Smooth muscle cell of the brain vasculature (primary cell): ENCODE results near the gene MAP1LC3A.

ENCODE experiments used
- DNase-seq: peaks from one replicate; pipeline ENCODE4 v3.0.0-alpha.2; 2012; ENCODE audit warnings: low read depth, low spot score

The MAP1LC3A gene

GRCh38 chr20:34549291-34549928 is 9.1 kb upstream of the MAP1LC3A start:
- no peak for DNase-seq

- no peak for DNase-seq
Observed at GRCh38 chr20:34549929-34550305, 8.6 kb upstream of the MAP1LC3A start.

- no peak for DNase-seq
Observed at GRCh38 chr20:34552569-34552968, 5.9 kb upstream of the MAP1LC3A start.

GRCh38 chr20:34553366-34553867 is 5.1 kb upstream of the MAP1LC3A start:
- DNase-seq, result no peak

- DNase-seq, result no peak
Observed at GRCh38 chr20:34557936-34558319, 590 bp upstream of the MAP1LC3A start.

GRCh38 chr20:34559311-34560140 is 1.0 kb downstream of the MAP1LC3A start:
- no peak for DNase-seq

- DNase-seq, result no peak
Observed at GRCh38 chr20:34560141-34560523, 1.6 kb downstream of the MAP1LC3A start.

GRCh38 chr20:34560614-34561013 is 2.1 kb downstream of the MAP1LC3A start:
- no peak for DNase-seq

GRCh38 chr20:34561661-34562060 is 3.1 kb downstream of the MAP1LC3A start:
- no peak for DNase-seq

- no peak for DNase-seq
Observed at GRCh38 chr20:34562641-34563040, 4.1 kb downstream of the MAP1LC3A start.

GRCh38 chr20:34564833-34565232 is 6.3 kb downstream of the MAP1LC3A start:
- no peak for DNase-seq

- no peak for DNase-seq
Observed at GRCh38 chr20:34566978-34567891, 8.7 kb downstream of the MAP1LC3A start.

GRCh38 chr20:34567892-34568865 is 9.7 kb downstream of the MAP1LC3A start:
- no peak for DNase-seq

GRCh38 chr20:34569598-34569997 is 11.1 kb downstream of the MAP1LC3A start:
- DNase-seq, result no peak

GRCh38 chr20:34570859-34571306 is 12.4 kb downstream of the MAP1LC3A start:
- no peak for DNase-seq

GRCh38 chr20:34571753-34572152 is 13.2 kb downstream of the MAP1LC3A start:
- no peak for DNase-seq

GRCh38 chr20:34573541-34574300 is 15.2 kb downstream of the MAP1LC3A start:
- no peak for DNase-seq

- no peak for DNase-seq
Observed at GRCh38 chr20:34574426-34574825, 15.9 kb downstream of the MAP1LC3A start.

GRCh38 chr20:34574861-34575260 is 16.3 kb downstream of the MAP1LC3A start:
- DNase-seq, result no peak

GRCh38 chr20:34575271-34575670 is 16.8 kb downstream of the MAP1LC3A start:
- no peak for DNase-seq
